Uterus (tissue), 2 donors: Measurements from ENCODE around the gene EMP2.

ENCODE experiments used
- CTCF ChIP-seq, 4 experiments: fragments of 200-600 bp in 2 of 4; fragments of 450-650 bp in 2 of 4; sonication (generic) in 2 of 4; IDR thresholded peaks; one replicate each; pipeline ENCODE4 v1.5.1; 2016 to 2019; ENCODE audit warnings: antibody characterized with exemption in 4 of 4, mild to moderate bottlenecking in 2 of 4, moderate library complexity in 1 of 4
- POLR2A ChIP-seq, 2 donors: fragments of 450-650 bp; IDR thresholded peaks; one replicate each; pipeline ENCODE4 v1.6.1; 2016; ENCODE audit warnings: antibody characterized with exemption in 2 of 2, mild to moderate bottlenecking in 1 of 2, moderate library complexity in 1 of 2

GRCh38 chr16:10590342-10590741 lies 9.9 kb upstream of the EMP2 start:
- no peak for TF ChIP-seq POLR2A (IDR thresholded peaks at IDR 0.05)
- TF ChIP-seq CTCF (IDR thresholded peaks at IDR 0.05): no peak
